ENCODE data around the gene CDK11B. TPM values are rescaled to one million over a fixed set of nuclear protein-coding genes. Genes with fewer than 3 reads are reported as not detected.

Gene CDK11B
- total RNA-seq, 2 donors from 2014 or later = 31.8 to 33.6 TPM

DNA sequence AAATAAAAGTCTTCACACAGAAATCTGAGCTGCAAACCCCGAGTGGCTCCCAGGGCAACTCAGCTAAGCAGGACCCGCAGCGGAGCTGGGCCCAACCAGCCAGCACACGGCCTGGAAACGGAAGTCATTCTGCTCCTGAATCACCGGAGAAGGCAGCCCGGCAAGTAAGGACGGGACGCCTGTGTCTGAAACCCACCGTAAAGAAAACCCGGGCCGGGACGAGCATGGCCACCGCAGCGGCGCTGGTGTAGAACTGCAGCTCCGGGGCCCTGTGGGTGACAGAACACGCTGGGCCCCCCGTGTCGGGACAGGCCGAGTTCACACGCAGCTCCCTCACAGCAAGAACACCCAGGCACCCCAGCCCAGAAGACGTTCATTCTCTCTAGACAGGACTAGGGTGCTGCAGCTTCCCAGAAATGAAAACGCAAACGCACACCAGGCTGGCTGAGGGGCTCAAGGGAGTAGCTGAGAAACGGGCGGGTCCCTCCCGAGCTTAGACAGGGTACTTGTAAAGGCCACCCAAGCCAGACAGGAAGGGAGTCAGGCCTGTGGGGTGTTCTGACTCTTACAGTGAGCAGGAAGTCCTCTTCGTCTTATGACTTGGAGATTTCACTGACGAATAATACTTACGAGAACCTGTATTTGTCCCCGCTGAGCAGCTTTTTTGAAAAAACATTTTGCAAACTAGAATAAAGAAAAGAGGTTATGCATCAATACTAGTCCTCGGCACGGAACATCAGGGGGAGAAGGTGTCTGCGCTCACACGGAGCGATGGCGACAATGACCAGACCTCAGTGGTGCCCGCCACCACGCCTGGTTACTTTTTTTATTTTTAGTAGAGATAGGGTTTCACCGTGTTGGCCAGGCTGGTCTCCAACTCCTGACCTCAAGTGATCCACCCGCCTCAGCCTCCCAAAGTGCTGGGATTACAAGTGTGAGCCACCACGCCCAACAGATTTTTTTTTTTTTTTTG lies 10.9 kb upstream of the CDK11B start:
- H3K27ac ChIP-seq (ENCODE audit: low read depth, low read length) = no peak overlapping the region
- H3K4me1 Mint-ChIP-seq = no peaks in the 10 kb centered on the region
- H3K36me3 Mint-ChIP-seq (ENCODE audit: low read depth) = peaks cover 51% of the 10 kb centered on the region
- no peak overlapping the region for H3K9ac ChIP-seq (ENCODE audit: extremely low read depth, low read length, poor library complexity, severe bottlenecking)
- no peaks in the 10 kb centered on the region for H3K9me3 Mint-ChIP-seq
- no peak overlapping the region for H3K4me3 ChIP-seq (ENCODE audit: low read length)
- no peaks in the 10 kb centered on the region for H3K9me3 ChIP-seq (ENCODE audit: control insufficient read depth, low read length)
- H3K27me3 ChIP-seq (ENCODE audit: control insufficient read depth, insufficient read depth, low read length, poor library complexity, severe bottlenecking) = no peaks in the 10 kb centered on the region
- no peak overlapping the region for H3K4me3 Mint-ChIP-seq
- no peaks in the 10 kb centered on the region for H3K27me3 Mint-ChIP-seq (ENCODE audit: insufficient read depth)
- DNase-seq = no peak
- H3K27ac Mint-ChIP-seq = no peak overlapping the region
- TF ChIP-seq, protein P1, sequence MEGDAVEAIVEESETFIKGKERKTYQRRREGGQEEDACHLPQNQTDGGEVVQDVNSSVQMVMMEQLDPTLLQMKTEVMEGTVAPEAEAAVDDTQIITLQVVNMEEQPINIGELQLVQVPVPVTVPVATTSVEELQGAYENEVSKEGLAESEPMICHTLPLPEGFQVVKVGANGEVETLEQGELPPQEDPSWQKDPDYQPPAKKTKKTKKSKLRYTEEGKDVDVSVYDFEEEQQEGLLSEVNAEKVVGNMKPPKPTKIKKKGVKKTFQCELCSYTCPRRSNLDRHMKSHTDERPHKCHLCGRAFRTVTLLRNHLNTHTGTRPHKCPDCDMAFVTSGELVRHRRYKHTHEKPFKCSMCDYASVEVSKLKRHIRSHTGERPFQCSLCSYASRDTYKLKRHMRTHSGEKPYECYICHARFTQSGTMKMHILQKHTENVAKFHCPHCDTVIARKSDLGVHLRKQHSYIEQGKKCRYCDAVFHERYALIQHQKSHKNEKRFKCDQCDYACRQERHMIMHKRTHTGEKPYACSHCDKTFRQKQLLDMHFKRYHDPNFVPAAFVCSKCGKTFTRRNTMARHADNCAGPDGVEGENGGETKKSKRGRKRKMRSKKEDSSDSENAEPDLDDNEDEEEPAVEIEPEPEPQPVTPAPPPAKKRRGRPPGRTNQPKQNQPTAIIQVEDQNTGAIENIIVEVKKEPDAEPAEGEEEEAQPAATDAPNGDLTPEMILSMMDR (conservative IDR thresholded peaks at IDR 0.05) = no peak
- 93 to 98% methylated on average over 34 to 43 of the region's 43 CpGs for WGBS, 2 experiments (ENCODE audit: insufficient coverage in 1 of 2, insufficient read length in 1 of 2)
- H3K4me1 ChIP-seq (ENCODE audit: control insufficient read depth, insufficient read depth, low read length) = no peaks in the 10 kb centered on the region
- H3K36me3 ChIP-seq (ENCODE audit: control insufficient read depth, insufficient read depth, low read length) = peaks cover 51% of the 10 kb centered on the region

DNA sequence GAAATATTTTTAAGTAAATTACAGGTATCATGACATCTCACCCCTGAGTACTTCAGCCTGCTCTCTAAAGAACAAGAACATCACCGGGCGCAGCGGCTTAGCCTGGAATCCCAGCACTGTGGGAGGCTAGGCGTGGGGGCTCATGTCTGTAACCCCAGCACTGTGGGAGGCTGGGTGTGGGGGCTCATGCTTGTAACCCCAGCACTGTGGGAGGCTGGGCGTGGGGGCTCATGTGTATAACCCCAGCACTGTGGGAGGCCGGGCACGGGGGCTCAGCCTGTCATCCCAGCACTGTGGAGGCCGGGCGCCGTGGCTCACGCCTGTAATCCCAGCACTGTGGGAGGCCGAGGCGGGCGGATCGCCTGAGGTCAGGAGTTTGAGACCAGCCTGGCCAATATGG lies 7.7 kb upstream of the CDK11B start:
- H3K9me3 ChIP-seq (ENCODE audit: control insufficient read depth, low read length) = no peaks in the 10 kb centered on the region
- no peaks in the 10 kb centered on the region for H3K4me1 ChIP-seq (ENCODE audit: control insufficient read depth, insufficient read depth, low read length)
- no peak overlapping the region for H3K9ac ChIP-seq (ENCODE audit: extremely low read depth, low read length, poor library complexity, severe bottlenecking)
- H3K4me3 Mint-ChIP-seq = no peak overlapping the region
- no peak overlapping the region for H3K4me3 ChIP-seq (ENCODE audit: low read length)
- DNase-seq = no peak
- H3K27ac ChIP-seq (ENCODE audit: low read depth, low read length) = no peak overlapping the region
- peaks cover 43% of the 10 kb centered on the region for H3K36me3 Mint-ChIP-seq (ENCODE audit: low read depth)
- H3K4me1 Mint-ChIP-seq = no peaks in the 10 kb centered on the region
- no peak overlapping the region for H3K27ac Mint-ChIP-seq
- no peaks in the 10 kb centered on the region for H3K9me3 Mint-ChIP-seq
- no peaks in the 10 kb centered on the region for H3K27me3 Mint-ChIP-seq (ENCODE audit: insufficient read depth)
- peaks cover 36% of the 10 kb centered on the region for H3K36me3 ChIP-seq (ENCODE audit: control insufficient read depth, insufficient read depth, low read length)
- 94 to 99% methylated on average over 10 to 15 of the region's 15 CpGs for WGBS, 2 experiments (ENCODE audit: insufficient coverage in 1 of 2, insufficient read length in 1 of 2)
- TF ChIP-seq, protein P1 (conservative IDR thresholded peaks at IDR 0.05) = no peak
- no peaks in the 10 kb centered on the region for H3K27me3 ChIP-seq (ENCODE audit: control insufficient read depth, insufficient read depth, low read length, poor library complexity, severe bottlenecking)

DNA sequence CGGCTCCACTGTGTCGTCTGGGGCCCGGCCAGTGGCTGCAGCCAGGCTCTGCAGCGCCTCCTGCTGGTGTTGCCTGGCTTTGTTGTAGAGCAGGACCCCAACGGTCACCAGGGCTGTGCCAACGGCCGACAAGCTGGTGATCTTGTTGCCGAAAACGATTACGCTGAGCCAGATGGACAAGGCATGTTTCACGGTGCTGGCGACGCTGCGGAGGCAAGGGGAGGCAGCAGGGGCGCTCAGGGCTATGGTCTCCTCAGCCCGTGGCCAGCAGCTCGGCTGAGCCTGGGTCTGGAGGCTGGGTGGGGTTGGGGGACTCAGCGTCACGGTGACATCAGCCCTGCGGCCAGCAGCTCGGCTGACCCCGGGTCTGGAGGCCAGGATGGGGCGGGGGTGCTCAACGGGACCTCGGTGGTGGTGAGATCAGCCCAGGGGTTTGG lies 7.0 kb upstream of the CDK11B start:
- Mint-ChIP-seq H3K4me3 (no peak overlapping the region), H3K4me1 (no peaks in the 10 kb centered on the region), H3K27ac (peak overlapping the region; percentile 61), H3K36me3 (ENCODE audit: low read depth) (peaks cover 36% of the 10 kb centered on the region), H3K27me3 (ENCODE audit: insufficient read depth) (no peaks in the 10 kb centered on the region), H3K9me3 (no peaks in the 10 kb centered on the region)
- 96% methylated on average over 21 to 25 of the region's 25 CpGs for WGBS, 2 experiments (ENCODE audit: insufficient coverage in 1 of 2, insufficient read length in 1 of 2)
- TF ChIP-seq, protein P1 (conservative IDR thresholded peaks at IDR 0.05) = peak; percentile 79
- Histone ChIP-seq H3K9me3 (ENCODE audit: control insufficient read depth, low read length) (no peaks in the 10 kb centered on the region), H3K27ac (ENCODE audit: low read depth, low read length) (no peak overlapping the region), H3K27me3 (ENCODE audit: control insufficient read depth, insufficient read depth, low read length, poor library complexity, severe bottlenecking) (no peaks in the 10 kb centered on the region), H3K4me1 (ENCODE audit: control insufficient read depth, insufficient read depth, low read length) (no peaks in the 10 kb centered on the region), H3K9ac (ENCODE audit: extremely low read depth, low read length, poor library complexity, severe bottlenecking) (no peak overlapping the region), H3K4me3 (ENCODE audit: low read length) (no peak overlapping the region), H3K36me3 (ENCODE audit: control insufficient read depth, insufficient read depth, low read length) (peaks cover 30% of the 10 kb centered on the region)
- DNase-seq = peak; percentile 90

All from endodermal cell (in vitro differentiated cells).